GM18951 (cell line): Measurements from ENCODE around the gene COQ9.
A peak's percentile ranks its signal among the peaks of the same experiment; 100 is the strongest.
"Not testable (repeated sequence)": the region's sequence is repeated elsewhere in the genome, so short reads cannot be mapped to it uniquely, and the experiment has no call there.

ENCODE experiments used
- POLR2A ChIP-seq: IDR thresholded peaks from 4 replicates; pipeline ENCODE4 v1.6.1; 2011; ENCODE audit warnings: mild to moderate bottlenecking; ENCODE audit not compliant: insufficient read length, insufficient read depth; ENCODE audit errors: extremely low read depth
- in situ Hi-C: fragments of 300-500 bp; cut with MboI; formaldehyde crosslinking; loops from one replicate; pipeline ENCODE4 v1.12.0; 2022; ENCODE audit warnings: low sequenced_read_pairs, mixed read lengths, inconsistent platforms; ENCODE audit not compliant: unreplicated experiment

The COQ9 gene

DNA sequence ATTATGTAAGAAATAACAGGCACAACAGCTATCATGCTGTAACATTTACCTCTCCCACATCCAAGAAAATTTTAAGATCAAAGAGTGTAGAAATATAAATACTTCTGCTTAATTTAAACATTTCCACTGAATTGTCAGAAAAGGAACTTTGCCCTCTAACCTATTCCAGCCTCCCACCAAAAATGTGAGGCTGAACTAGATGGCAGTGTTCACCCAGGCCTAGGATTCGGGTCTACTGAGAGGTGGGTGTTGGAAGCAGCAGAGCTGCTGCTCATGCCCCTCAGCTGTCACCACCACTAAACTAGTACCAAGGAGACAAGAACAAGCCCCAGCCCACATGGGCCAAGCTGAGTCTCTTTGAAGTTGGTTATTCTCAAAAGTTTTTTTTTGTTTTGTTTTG lies 11.4 kb upstream of the COQ9 start:
- in situ Hi-C loops, result no loop called here
- TF ChIP-seq POLR2A, result no peak

GRCh38 chr16:57439947-57440346 lies 7.3 kb upstream of the COQ9 start:
- in situ Hi-C loops, result not testable (repeated sequence)

GRCh38 chr16:57440551-57440950 lies 6.7 kb upstream of the COQ9 start:
- in situ Hi-C loops, result not testable (repeated sequence)

GRCh38 chr16:57444711-57445110 lies 2.6 kb upstream of the COQ9 start:
- TF ChIP-seq POLR2A, result no peak
- in situ Hi-C loops, result no loop called here

DNA sequence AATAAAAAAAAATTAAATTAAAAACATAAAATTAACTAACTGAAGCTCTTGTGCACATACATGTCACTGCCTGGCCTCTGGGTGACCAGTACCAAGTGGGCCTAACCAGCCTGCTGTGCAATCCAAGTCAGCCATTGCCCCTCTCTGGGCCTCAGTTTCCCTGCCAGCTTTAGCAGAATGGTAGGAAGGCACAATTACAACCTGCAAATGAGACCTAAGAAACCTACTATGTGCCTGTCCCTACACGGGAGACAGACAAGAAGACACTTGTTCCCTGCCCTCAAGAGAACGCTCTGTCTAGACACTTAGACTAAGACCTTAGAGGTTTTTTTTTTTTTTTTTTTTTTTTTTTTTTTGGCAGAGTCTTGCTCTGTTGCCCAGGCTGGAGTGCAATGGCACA lies 1.8 kb upstream of the COQ9 start:
- in situ Hi-C loops, result no loop called here
- no peak for TF ChIP-seq POLR2A

DNA sequence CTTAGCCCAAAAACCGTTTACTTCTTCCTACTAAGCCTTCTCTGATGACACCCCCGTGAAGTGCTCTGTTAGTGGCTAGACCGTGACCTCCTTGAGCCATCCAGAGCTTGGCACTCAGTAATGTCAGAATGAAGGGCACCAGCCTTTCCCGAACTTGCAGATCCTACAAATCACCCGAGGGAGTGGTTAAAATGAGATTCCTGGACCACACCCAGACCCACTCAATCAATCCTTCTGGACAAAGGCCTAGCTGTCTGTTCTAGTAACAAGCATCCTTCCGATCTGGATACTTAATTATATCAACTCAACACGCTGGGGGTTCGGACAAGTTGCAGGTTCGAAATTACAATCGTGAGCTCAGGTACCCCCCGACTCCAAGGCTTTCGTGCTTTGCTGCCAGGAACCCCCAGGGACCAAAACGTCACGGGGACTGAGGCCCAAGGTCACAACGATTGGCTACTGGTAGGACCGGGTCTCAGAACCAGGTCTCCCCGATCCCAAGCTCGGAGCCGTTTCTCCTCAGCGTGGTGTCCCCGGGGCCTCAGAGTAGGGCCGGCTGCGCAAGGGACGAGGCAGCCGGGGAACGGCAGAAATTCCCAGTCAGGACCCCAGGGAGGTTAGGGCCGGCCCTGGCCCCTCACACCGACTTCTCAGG lies 621 bp upstream of the COQ9 start:
- in situ Hi-C loops, result no loop called here
- no peak for TF ChIP-seq POLR2A

GRCh38 chr16:57452021-57452420 lies 4.7 kb downstream of the COQ9 start:
- TF ChIP-seq POLR2A, result no peak

DNA sequence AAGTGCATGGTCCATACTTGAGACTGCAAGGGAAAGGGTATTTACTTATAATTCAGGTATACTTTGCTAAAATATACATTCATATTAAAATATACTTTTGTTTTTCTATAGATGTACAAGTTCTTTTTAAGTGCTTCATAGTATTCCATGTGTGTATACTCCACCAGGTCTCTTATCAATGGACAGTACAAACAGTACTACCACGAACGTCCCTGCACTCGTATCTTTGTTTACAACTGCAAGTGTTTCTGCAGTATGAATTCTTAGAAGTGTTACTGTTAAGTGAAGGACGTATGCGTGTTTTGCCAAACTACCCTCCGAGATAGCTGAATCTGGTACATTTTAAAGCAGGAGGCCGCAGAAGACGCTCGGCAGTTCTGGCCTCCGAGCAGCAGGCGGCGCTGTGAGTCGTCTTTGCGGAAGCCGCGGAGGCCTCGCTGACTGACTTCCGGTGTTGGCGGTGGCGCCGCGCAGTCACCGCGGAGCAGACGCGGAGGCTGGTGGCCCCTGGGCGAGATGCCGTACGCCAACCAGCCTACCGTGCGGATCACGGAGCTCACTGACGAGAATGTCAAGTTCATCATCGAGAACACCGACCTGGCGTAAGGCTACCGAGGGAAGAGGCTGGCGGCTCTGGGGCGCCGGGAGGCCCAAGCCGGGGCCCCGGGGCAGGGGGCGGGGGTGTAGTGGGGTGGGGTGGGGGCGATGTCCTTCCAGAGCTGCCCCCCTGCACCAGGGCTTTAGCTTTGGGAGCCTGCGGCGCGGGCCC lies 15.1 kb downstream of the COQ9 start, which contains the start of gene POLR2C:
POLR2C (plus strand) TSS at position 471 of the 769 bp plus-strand sequence; CDS start at position 517, 46 bp downstream.
- TF ChIP-seq POLR2A, result peak; percentile 99
- in situ Hi-C loops, result no loop called here

More at GRCh38 chr16:57452021-57452420, 4.7 kb downstream of the COQ9 start:
- in situ Hi-C loops, result no loop called here

DNA sequence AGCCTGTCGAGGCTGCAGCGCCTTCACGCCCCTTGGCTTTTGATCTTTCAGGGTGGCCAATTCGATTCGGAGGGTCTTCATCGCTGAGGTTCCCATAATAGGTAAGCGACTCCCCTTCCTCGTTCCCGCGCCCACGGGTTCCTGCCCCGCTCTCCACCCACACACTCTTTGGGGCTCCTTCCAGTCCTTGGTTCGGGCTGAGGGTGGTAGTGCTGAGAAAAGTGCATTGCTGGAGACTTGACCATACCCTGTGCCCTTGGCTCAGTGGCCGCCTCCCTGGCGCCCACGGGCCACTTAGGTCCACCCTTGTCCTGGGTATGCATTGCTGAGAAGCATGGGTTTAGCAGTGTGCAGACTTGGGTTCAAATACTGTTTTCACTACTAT lies 15.7 kb downstream of the COQ9 start:
- TF ChIP-seq POLR2A, result no peak
- in situ Hi-C loops, result no loop called here

GRCh38 chr16:57464523-57464922 lies 17.2 kb downstream of the COQ9 start:
- no peak for TF ChIP-seq POLR2A
- in situ Hi-C loops, result no loop called here

DNA sequence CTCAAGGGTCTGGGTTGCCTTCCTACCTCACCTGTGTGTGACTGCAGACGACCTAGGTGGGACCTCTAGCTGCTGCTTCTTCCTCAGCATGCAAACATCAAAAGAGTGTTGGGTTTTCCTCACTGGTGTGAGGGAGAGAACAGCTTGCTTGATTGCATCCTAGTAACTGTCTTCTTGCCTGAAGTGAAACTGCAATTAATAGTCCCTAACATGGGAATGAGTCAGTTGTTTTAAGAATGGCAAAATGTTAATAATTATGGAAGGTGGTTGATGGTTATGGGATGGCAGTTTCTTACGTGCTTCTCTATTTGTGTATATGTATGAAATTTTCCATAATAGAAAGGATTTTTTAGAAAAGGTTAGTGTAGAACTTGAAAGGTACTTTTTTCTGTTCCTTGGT lies 21.1 kb downstream of the COQ9 start:
- TF ChIP-seq POLR2A, result no peak
- in situ Hi-C loops, result no loop called here

DNA sequence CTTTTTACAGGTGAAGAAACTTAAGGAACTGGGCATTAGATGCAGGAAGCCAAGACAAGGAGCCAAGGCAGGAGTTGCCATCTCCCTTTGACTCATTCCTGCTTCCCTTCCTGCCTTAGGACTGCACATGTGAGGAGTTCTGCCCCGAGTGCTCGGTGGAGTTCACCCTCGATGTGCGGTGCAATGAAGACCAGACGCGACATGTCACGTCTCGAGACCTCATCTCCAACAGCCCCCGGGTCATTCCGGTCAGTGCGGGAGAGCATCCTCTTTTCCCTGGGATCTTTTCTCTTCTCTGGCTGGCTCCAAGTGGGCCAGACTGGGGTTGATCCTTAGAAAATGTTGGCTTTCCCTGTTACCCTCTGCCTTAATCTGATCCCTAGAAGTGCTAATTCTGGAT lies 21.8 kb downstream of the COQ9 start:
- in situ Hi-C loops, result no loop called here
- no peak for TF ChIP-seq POLR2A

DNA sequence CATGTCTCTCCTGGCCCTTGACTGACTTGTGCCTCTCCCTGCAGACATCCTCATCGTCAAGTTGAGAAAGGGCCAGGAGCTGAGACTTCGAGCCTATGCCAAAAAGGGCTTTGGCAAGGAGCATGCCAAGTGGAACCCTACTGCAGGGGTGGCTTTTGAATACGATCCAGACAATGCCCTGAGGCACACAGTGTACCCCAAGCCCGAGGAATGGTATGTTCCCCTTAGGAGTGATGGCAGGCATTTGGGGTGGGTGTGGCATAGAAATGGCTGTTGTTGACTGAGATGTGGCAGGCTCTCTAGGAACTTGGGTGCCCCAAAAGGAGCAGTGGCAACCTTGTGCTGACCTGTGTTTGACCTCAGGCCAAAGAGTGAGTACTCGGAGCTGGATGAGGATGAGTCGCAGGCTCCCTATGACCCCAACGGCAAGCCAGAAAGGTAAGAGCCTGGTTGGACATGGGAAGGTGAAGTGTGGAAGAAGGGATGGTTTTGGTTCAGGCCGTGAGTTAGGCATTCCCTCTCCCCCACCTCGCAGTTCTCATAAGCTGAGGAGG lies 22.7 kb downstream of the COQ9 start:
- no peak for TF ChIP-seq POLR2A
- in situ Hi-C loops, result no loop called here

- TF ChIP-seq POLR2A, result no peak
- in situ Hi-C loops, result no loop called here
Observed at GRCh38 chr16:57470711-57471110, 23.4 kb downstream of the COQ9 start.
